ENCODE data around the gene ARMH3.
"Not testable (repeated sequence)": the region's sequence is repeated elsewhere in the genome, so short reads cannot be mapped to it uniquely, and the experiment has no call there.

Gene ARMH3

GRCh38 chr10:102001435-102002068 lies 54.4 kb downstream of the ARMH3 start:
- peaks cover 35% of the 10 kb centered on the region for H3K36me3 ChIP-seq (ENCODE audit: insufficient read depth, insufficient read length, low read length)
- H3K9ac ChIP-seq (ENCODE audit: insufficient read length, low read depth): no peak overlapping the region
- no peak overlapping the region for H3K4me3 ChIP-seq (ENCODE audit: insufficient read length, low read depth)
- H3K9me3 ChIP-seq (ENCODE audit: insufficient read depth, low read length): no peaks in the 10 kb centered on the region
- no peak for DNase-seq (ENCODE audit: low read depth, low spot score)
- H3K27me3 ChIP-seq (ENCODE audit: insufficient read depth, insufficient read length): no peaks in the 10 kb centered on the region
- H3K4me1 ChIP-seq (ENCODE audit: insufficient read depth, insufficient read length): no peaks in the 10 kb centered on the region
- no peak for TF ChIP-seq SUZ12 (IDR thresholded peaks at IDR 0.05; ENCODE audit: extremely low read depth, insufficient read depth, insufficient read length)
- no peak for TF ChIP-seq YY1 (IDR thresholded peaks at IDR 0.05; ENCODE audit: insufficient read depth, insufficient read length)
- no peak for TF ChIP-seq ZNF274 (IDR thresholded peaks at IDR 0.05; ENCODE audit: low read depth, low read length)

GRCh38 chr10:101997803-101998202 lies 58.2 kb downstream of the ARMH3 start:
- TF ChIP-seq SUZ12 (IDR thresholded peaks at IDR 0.05; ENCODE audit: extremely low read depth, insufficient read depth, insufficient read length) (no peak), ZNF274 (IDR thresholded peaks at IDR 0.05; ENCODE audit: low read depth, low read length) (no peak), YY1 (IDR thresholded peaks at IDR 0.05; ENCODE audit: insufficient read depth, insufficient read length) (no peak)
- peaks cover 29% of the 10 kb centered on the region for H3K36me3 ChIP-seq (ENCODE audit: insufficient read depth, insufficient read length, low read length)
- DNase-seq (ENCODE audit: low read depth, low spot score): no peak

GRCh38 chr10:101995451-101996063 lies 60.4 kb downstream of the ARMH3 start:
- Histone ChIP-seq H3K27me3 (ENCODE audit: insufficient read depth, insufficient read length) (no peaks in the 10 kb centered on the region), H3K36me3 (ENCODE audit: insufficient read depth, insufficient read length, low read length) (peaks cover 32% of the 10 kb centered on the region), H3K9ac (ENCODE audit: insufficient read length, low read depth) (no peak overlapping the region), H3K4me3 (ENCODE audit: insufficient read length, low read depth) (no peak overlapping the region), H3K9me3 (ENCODE audit: insufficient read depth, low read length) (no peaks in the 10 kb centered on the region), H3K4me1 (ENCODE audit: insufficient read depth, insufficient read length) (no peaks in the 10 kb centered on the region)
- TF ChIP-seq YY1 (IDR thresholded peaks at IDR 0.05; ENCODE audit: insufficient read depth, insufficient read length) (no peak), ZNF274 (IDR thresholded peaks at IDR 0.05; ENCODE audit: low read depth, low read length) (no peak), SUZ12 (IDR thresholded peaks at IDR 0.05; ENCODE audit: extremely low read depth, insufficient read depth, insufficient read length) (no peak)
- no peak for DNase-seq (ENCODE audit: low read depth, low spot score)

More at GRCh38 chr10:101997803-101998202, 58.2 kb downstream of the ARMH3 start:
- H3K4me3 ChIP-seq (ENCODE audit: insufficient read length, low read depth): no peak overlapping the region
- H3K9me3 ChIP-seq (ENCODE audit: insufficient read depth, low read length): no peaks in the 10 kb centered on the region
- no peak overlapping the region for H3K9ac ChIP-seq (ENCODE audit: insufficient read length, low read depth)
- H3K27me3 ChIP-seq (ENCODE audit: insufficient read depth, insufficient read length): no peaks in the 10 kb centered on the region
- H3K4me1 ChIP-seq (ENCODE audit: insufficient read depth, insufficient read length): no peaks in the 10 kb centered on the region

- H3K9ac ChIP-seq (ENCODE audit: insufficient read length, low read depth): no peak overlapping the region
- TF ChIP-seq YY1 (IDR thresholded peaks at IDR 0.05; ENCODE audit: insufficient read depth, insufficient read length) (no peak), ZNF274 (IDR thresholded peaks at IDR 0.05; ENCODE audit: low read depth, low read length) (no peak), SUZ12 (IDR thresholded peaks at IDR 0.05; ENCODE audit: extremely low read depth, insufficient read depth, insufficient read length) (no peak)
- no peaks in the 10 kb centered on the region for H3K9me3 ChIP-seq (ENCODE audit: insufficient read depth, low read length)
- no peak for DNase-seq (ENCODE audit: low read depth, low spot score)
- no peaks in the 10 kb centered on the region for H3K4me1 ChIP-seq (ENCODE audit: insufficient read depth, insufficient read length)
- H3K27me3 ChIP-seq (ENCODE audit: insufficient read depth, insufficient read length): no peaks in the 10 kb centered on the region
- H3K36me3 ChIP-seq (ENCODE audit: insufficient read depth, insufficient read length, low read length): peaks cover 32% of the 10 kb centered on the region
- no peak overlapping the region for H3K4me3 ChIP-seq (ENCODE audit: insufficient read length, low read depth)
Measured at GRCh38 chr10:101993651-101994200, 62.2 kb downstream of the ARMH3 start.

- Histone ChIP-seq H3K4me1 (ENCODE audit: insufficient read depth, insufficient read length) (no peaks in the 10 kb centered on the region), H3K4me3 (ENCODE audit: insufficient read length, low read depth) (no peak overlapping the region), H3K27me3 (ENCODE audit: insufficient read depth, insufficient read length) (no peaks in the 10 kb centered on the region), H3K9me3 (ENCODE audit: insufficient read depth, low read length) (no peaks in the 10 kb centered on the region), H3K9ac (ENCODE audit: insufficient read length, low read depth) (no peak overlapping the region), H3K36me3 (ENCODE audit: insufficient read depth, insufficient read length, low read length) (peaks cover 33% of the 10 kb centered on the region)
- TF ChIP-seq SUZ12 (IDR thresholded peaks at IDR 0.05; ENCODE audit: extremely low read depth, insufficient read depth, insufficient read length): no peak
- no peak for TF ChIP-seq YY1 (IDR thresholded peaks at IDR 0.05; ENCODE audit: insufficient read depth, insufficient read length)
- no peak for TF ChIP-seq ZNF274 (IDR thresholded peaks at IDR 0.05; ENCODE audit: low read depth, low read length)
- DNase-seq (ENCODE audit: low read depth, low spot score): no peak
Measured at GRCh38 chr10:101993221-101993620, 62.8 kb downstream of the ARMH3 start.

- H3K36me3 ChIP-seq (ENCODE audit: insufficient read depth, insufficient read length, low read length): peaks cover 47% of the 10 kb centered on the region
- H3K27me3 ChIP-seq (ENCODE audit: insufficient read depth, insufficient read length): no peaks in the 10 kb centered on the region
- no peaks in the 10 kb centered on the region for H3K4me1 ChIP-seq (ENCODE audit: insufficient read depth, insufficient read length)
- H3K9me3 ChIP-seq (ENCODE audit: insufficient read depth, low read length): no peaks in the 10 kb centered on the region
- no peak for DNase-seq (ENCODE audit: low read depth, low spot score)
- TF ChIP-seq SUZ12 (IDR thresholded peaks at IDR 0.05; ENCODE audit: extremely low read depth, insufficient read depth, insufficient read length): no peak
- no peak for TF ChIP-seq YY1 (IDR thresholded peaks at IDR 0.05; ENCODE audit: insufficient read depth, insufficient read length)
- no peak for TF ChIP-seq ZNF274 (IDR thresholded peaks at IDR 0.05; ENCODE audit: low read depth, low read length)
- H3K9ac ChIP-seq (ENCODE audit: insufficient read length, low read depth): no peak overlapping the region
- H3K4me3 ChIP-seq (ENCODE audit: insufficient read length, low read depth): no peak overlapping the region
Measured at GRCh38 chr10:101987136-101987535, 68.8 kb downstream of the ARMH3 start.

GRCh38 chr10:101986624-101986971 lies 69.4 kb downstream of the ARMH3 start:
- no peak overlapping the region for H3K4me3 ChIP-seq (ENCODE audit: insufficient read length, low read depth)
- H3K9ac ChIP-seq (ENCODE audit: insufficient read length, low read depth): no peak overlapping the region
- H3K36me3 ChIP-seq (ENCODE audit: insufficient read depth, insufficient read length, low read length): peaks cover 41% of the 10 kb centered on the region
- no peaks in the 10 kb centered on the region for H3K27me3 ChIP-seq (ENCODE audit: insufficient read depth, insufficient read length)
- TF ChIP-seq ZNF274 (IDR thresholded peaks at IDR 0.05; ENCODE audit: low read depth, low read length): no peak
- no peak for TF ChIP-seq YY1 (IDR thresholded peaks at IDR 0.05; ENCODE audit: insufficient read depth, insufficient read length)
- TF ChIP-seq SUZ12 (IDR thresholded peaks at IDR 0.05; ENCODE audit: extremely low read depth, insufficient read depth, insufficient read length): no peak
- DNase-seq (ENCODE audit: low read depth, low spot score): no peak
- no peaks in the 10 kb centered on the region for H3K4me1 ChIP-seq (ENCODE audit: insufficient read depth, insufficient read length)
- no peaks in the 10 kb centered on the region for H3K9me3 ChIP-seq (ENCODE audit: insufficient read depth, low read length)

- not testable (repeated sequence) for H3K9ac ChIP-seq (ENCODE audit: insufficient read length, low read depth); DNase-seq (ENCODE audit: low read depth, low spot score); H3K27me3 ChIP-seq (ENCODE audit: insufficient read depth, insufficient read length); H3K4me1 ChIP-seq (ENCODE audit: insufficient read depth, insufficient read length); H3K9me3 ChIP-seq (ENCODE audit: insufficient read depth, low read length); H3K4me3 ChIP-seq (ENCODE audit: insufficient read length, low read depth)
- H3K36me3 ChIP-seq (ENCODE audit: insufficient read depth, insufficient read length, low read length): peaks cover 16% of the 10 kb centered on the region
Measured at GRCh38 chr10:101980677-101981076, 75.3 kb downstream of the ARMH3 start.
